HG02852 (cell line): ENCODE results near the gene TMPRSS12.
"Not testable (repeated sequence)": the region's sequence is repeated elsewhere in the genome, so short reads cannot be mapped to it uniquely, and the experiment has no call there.

Experiments
- ATAC-seq: cut with Tn5 transposase; IDR thresholded peaks from one replicate; pipeline ENCODE4 v1.9.1; 2021; ENCODE audit warnings: mild to moderate bottlenecking, moderate library complexity; ENCODE audit not compliant: unreplicated experiment

The TMPRSS12 gene, protein sequence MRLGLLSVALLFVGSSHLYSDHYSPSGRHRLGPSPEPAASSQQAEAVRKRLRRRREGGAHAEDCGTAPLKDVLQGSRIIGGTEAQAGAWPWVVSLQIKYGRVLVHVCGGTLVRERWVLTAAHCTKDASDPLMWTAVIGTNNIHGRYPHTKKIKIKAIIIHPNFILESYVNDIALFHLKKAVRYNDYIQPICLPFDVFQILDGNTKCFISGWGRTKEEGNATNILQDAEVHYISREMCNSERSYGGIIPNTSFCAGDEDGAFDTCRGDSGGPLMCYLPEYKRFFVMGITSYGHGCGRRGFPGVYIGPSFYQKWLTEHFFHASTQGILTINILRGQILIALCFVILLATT

GRCh38 chr12:50842637-50843493, at the start of gene TMPRSS12:
TMPRSS12 (plus strand) TSS chr12:50842926; CDS start chr12:50842965, 39 bp downstream.
- ATAC-seq = no peak

- ATAC-seq = no peak
Measured at GRCh38 chr12:50799908-50800307, 42.8 kb upstream of the TMPRSS12 start.

- no peak for ATAC-seq
Measured at GRCh38 chr12:50803230-50803875, 39.4 kb upstream of the TMPRSS12 start.

DNA sequence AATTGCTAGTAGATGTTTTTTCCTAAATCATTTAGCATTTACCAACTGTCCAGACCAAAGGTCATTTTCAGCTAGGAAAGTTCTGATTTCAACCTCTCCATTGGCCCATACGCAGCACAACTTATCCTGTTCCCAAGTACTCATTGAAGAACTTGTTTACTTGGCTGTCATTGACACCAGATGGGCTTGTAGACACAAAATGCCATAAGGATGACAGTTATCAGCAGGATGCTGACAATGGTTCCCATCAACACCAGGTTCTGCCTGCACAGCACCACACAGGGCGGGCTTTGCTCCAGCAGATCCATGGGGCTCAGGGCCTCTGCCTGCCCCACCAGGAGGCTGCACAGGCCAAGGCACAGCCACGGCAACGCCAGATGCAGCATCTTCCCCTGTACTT, 36.5 kb upstream of the TMPRSS12 start:
- ATAC-seq = no peak

- not testable (repeated sequence) for ATAC-seq
Measured at GRCh38 chr12:50809131-50809530, 33.6 kb upstream of the TMPRSS12 start.

- not testable (repeated sequence) for ATAC-seq
Measured at GRCh38 chr12:50814921-50815320, 27.8 kb upstream of the TMPRSS12 start.

- no peak for ATAC-seq
Measured at GRCh38 chr12:50820177-50820576, 22.5 kb upstream of the TMPRSS12 start.

- ATAC-seq = no peak
Measured at GRCh38 chr12:50822082-50822481, 20.6 kb upstream of the TMPRSS12 start.

- ATAC-seq = not testable (repeated sequence)
Measured at GRCh38 chr12:50823724-50824123, 19.0 kb upstream of the TMPRSS12 start.

DNA sequence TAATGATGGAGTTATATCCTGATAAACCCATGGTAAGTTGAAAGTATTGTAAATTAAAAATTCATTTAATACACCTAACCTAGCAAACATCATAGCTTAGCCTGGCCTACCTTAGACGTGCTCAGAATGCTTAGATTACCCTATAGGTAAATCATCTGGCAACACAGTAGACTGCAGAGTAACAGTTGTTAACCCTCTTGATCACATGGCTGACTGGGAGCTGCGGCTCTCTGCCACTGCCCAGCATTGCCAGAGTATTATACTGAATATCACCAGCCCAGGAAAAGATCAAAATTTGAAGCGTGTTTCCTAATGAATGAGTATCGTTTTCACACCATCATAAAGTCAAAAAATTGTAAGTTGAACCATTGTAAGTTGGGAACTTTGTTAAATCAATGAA, 17.8 kb upstream of the TMPRSS12 start:
- ATAC-seq = no peak

- ATAC-seq = no peak
Measured at GRCh38 chr12:50825372-50825838, 17.3 kb upstream of the TMPRSS12 start.

- no peak for ATAC-seq
Measured at GRCh38 chr12:50828121-50828520, 14.6 kb upstream of the TMPRSS12 start.

DNA sequence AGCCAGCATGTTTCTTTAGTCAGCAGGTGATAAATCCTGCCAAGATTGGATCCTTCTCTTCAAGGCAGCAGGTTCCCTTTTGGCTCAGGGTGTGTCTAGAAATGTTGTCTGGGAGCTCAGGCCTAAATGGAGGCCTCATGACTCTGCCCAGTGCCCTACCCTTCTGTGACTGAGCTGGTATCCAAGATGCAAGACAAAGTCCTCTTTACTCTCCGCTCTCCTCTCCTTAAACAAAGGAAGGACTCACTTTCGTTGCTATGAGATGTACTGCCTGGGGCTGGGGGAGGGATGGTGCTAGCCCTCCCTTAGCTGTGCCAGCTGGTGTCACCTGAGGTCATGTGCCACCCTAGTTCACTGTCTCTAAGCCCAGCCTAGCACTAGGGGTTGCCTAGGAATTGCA, 13.8 kb upstream of the TMPRSS12 start:
- ATAC-seq = no peak

DNA sequence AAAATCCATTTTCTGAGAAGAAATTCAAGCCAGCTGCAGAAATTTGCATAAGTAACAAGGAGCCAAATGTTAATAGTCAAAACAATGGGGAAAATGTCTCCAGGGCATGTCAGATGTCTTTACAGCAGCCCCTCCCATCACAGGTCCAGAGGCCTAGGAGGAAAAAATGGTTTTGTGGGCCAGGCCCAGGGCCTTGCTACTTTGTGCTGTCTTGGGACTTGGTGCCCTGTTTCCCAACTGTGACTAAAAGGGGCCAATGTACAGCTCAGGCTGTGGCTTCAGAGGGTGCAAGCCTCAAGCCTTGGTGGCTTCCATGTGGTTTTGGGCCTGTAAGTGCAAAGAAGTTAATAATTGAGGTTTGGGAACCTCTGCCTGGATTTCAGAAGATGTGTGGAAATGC, 8.9 kb upstream of the TMPRSS12 start:
- not testable (repeated sequence) for ATAC-seq

- no peak for ATAC-seq
Measured at GRCh38 chr12:50839042-50839441, 3.7 kb upstream of the TMPRSS12 start.

DNA sequence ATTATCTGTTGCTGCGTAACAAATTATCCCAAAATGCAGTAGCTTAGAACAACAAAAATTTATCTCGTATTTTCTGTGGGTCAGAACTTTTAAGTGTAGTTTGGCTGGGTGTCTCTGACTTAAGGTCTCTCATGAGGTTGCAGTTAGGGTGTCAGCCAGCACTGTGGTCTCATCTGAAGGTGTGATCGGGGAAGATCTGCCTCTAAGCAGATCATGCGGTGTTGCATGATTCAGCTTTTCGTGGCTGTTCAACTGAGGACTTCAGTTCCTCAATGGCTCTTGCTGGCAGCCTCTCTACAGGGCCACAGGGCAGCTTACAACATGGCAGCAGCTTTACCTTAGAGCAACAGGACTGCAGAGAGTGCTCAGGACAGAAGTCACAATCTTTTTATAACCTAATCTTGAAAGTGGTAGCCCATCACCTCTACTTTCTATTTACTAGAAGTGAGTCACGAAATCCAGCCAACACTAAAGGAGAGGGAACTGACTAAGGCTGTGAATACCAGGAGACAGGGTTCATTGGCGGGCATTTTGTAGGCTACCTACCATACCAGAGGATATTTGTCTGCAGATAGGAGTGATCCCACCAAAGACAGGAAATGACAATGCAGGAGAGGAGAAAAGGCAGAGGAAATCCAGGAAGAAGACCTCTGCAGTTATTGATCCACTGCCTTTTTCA, 1.8 kb upstream of the TMPRSS12 start:
- no peak for ATAC-seq

- no peak for ATAC-seq
Measured at GRCh38 chr12:50841716-50842531, 802 bp upstream of the TMPRSS12 start.

- ATAC-seq = no peak
Measured at GRCh38 chr12:50845021-50845647, 2.4 kb downstream of the TMPRSS12 start.

GRCh38 chr12:50848963-50849362, 6.2 kb downstream of the TMPRSS12 start:
- no peak for ATAC-seq
